ENCODE results near the gene TMEM247.

The TMEM247 gene

DNA sequence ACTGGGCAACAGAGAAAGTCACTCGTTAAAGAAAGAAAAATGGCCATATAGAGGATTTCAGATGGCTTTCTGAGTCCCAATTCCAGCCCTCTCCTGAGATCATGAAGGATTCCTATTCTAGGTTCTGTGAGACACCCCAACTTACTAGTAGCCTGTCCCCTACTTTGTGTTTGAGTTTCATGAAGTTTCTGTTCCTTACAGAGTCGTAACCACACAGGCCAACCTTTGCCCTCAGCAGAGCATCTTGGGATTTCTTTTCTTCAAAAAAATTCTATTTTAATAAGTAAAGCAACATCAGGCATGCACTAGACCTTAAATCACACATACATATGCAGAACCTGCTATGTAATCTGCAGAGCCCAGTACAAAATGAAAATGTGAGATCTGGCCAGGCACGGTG is 30.4 kb downstream of the TMEM247 start:
- TF ChIP-seq TAF1 (IDR thresholded peaks at IDR 0.05; ENCODE audit: borderline replicate concordance, insufficient read depth, low read length) (no peak), SIN3A (IDR thresholded peaks at IDR 0.05; ENCODE audit: borderline replicate concordance, insufficient read depth, low read length) (no peak)

DNA sequence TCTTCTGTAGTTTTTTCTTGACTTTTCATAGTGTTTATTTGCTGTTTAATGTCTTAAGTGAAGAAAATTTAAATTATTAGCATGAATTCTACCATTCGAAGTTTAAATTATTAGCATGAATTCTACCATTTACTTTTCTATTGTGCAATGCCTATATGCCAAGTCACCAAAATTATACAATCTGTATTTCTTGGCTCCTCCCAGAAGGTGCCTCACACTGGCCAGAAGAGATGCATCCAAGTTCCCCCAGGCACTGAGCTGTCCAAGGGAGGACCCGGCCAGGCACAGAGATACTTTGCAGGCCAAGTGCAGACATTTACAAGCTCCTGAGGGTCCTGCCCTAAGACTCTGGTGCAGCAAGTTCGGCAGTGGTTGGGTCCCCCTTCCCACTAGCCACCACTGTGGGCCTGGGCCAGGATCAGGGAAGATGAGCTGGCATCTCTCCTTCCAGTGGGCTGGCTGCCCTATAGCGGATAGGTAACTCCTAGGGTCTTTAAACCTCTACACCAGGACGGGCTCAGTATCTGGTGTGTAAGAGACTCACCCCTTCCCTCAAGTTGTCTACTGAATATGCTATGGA is 31.3 kb downstream of the TMEM247 start:
- TF ChIP-seq TAF1 (IDR thresholded peaks at IDR 0.05; ENCODE audit: borderline replicate concordance, insufficient read depth, low read length), result no peak
- TF ChIP-seq, protein P1, sequence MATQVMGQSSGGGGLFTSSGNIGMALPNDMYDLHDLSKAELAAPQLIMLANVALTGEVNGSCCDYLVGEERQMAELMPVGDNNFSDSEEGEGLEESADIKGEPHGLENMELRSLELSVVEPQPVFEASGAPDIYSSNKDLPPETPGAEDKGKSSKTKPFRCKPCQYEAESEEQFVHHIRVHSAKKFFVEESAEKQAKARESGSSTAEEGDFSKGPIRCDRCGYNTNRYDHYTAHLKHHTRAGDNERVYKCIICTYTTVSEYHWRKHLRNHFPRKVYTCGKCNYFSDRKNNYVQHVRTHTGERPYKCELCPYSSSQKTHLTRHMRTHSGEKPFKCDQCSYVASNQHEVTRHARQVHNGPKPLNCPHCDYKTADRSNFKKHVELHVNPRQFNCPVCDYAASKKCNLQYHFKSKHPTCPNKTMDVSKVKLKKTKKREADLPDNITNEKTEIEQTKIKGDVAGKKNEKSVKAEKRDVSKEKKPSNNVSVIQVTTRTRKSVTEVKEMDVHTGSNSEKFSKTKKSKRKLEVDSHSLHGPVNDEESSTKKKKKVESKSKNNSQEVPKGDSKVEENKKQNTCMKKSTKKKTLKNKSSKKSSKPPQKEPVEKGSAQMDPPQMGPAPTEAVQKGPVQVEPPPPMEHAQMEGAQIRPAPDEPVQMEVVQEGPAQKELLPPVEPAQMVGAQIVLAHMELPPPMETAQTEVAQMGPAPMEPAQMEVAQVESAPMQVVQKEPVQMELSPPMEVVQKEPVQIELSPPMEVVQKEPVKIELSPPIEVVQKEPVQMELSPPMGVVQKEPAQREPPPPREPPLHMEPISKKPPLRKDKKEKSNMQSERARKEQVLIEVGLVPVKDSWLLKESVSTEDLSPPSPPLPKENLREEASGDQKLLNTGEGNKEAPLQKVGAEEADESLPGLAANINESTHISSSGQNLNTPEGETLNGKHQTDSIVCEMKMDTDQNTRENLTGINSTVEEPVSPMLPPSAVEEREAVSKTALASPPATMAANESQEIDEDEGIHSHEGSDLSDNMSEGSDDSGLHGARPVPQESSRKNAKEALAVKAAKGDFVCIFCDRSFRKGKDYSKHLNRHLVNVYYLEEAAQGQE (IDR thresholded peaks at IDR 0.05; ENCODE audit: insufficient read depth in 1 of 2, low read depth in 2 of 2, low read length in 2 of 2), result no peak
- no peak for TF ChIP-seq FOXP2 (optimal IDR thresholded peaks at IDR 0.05; ENCODE audit: borderline replicate concordance, extremely low read depth, extremely low read length, insufficient read depth)
- TF ChIP-seq SIN3A (IDR thresholded peaks at IDR 0.05; ENCODE audit: borderline replicate concordance, insufficient read depth, low read length), result no peak
- no peak for TF ChIP-seq POLR2AphosphoS5 (IDR thresholded peaks at IDR 0.05; ENCODE audit: low read depth, low read length)

- TF ChIP-seq, protein P1 (IDR thresholded peaks at IDR 0.05; ENCODE audit: insufficient read depth in 1 of 2, low read depth in 2 of 2, low read length in 2 of 2), result no peak
- no peak for TF ChIP-seq TAF1 (IDR thresholded peaks at IDR 0.05; ENCODE audit: borderline replicate concordance, insufficient read depth, low read length)
- TF ChIP-seq POLR2AphosphoS5 (IDR thresholded peaks at IDR 0.05; ENCODE audit: low read depth, low read length), result no peak
- TF ChIP-seq FOXP2 (optimal IDR thresholded peaks at IDR 0.05; ENCODE audit: borderline replicate concordance, extremely low read depth, extremely low read length, insufficient read depth), result no peak
- TF ChIP-seq SIN3A (IDR thresholded peaks at IDR 0.05; ENCODE audit: borderline replicate concordance, insufficient read depth, low read length), result no peak
Observed at GRCh38 chr2:46512185-46512584, 32.8 kb downstream of the TMEM247 start.

DNA sequence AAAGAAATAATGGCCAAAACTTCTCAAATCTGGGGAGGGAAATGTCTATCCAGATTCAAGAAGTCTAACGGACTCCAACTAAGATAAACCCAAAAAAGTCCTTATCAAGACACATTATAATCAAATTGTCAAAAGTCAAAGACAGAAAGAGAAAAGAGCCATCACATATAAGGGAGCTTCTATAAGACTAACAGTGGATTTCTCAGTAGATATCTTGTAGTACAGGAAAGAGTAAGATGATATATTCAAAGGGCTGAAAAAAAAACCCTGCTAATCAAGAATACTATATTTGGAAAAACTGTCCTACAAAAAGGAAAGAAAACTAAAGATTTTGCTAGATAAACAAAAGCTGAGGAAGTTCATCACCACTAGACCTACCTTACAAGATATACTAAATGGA is 35.4 kb downstream of the TMEM247 start:
- TF ChIP-seq FOXP2 (optimal IDR thresholded peaks at IDR 0.05; ENCODE audit: borderline replicate concordance, extremely low read depth, extremely low read length, insufficient read depth) (no peak), POLR2AphosphoS5 (IDR thresholded peaks at IDR 0.05; ENCODE audit: low read depth, low read length) (no peak), TAF1 (IDR thresholded peaks at IDR 0.05; ENCODE audit: borderline replicate concordance, insufficient read depth, low read length) (no peak), SIN3A (IDR thresholded peaks at IDR 0.05; ENCODE audit: borderline replicate concordance, insufficient read depth, low read length) (no peak)
- TF ChIP-seq, protein P1 (IDR thresholded peaks at IDR 0.05; ENCODE audit: insufficient read depth in 1 of 2, low read depth in 2 of 2, low read length in 2 of 2), result no peak

DNA sequence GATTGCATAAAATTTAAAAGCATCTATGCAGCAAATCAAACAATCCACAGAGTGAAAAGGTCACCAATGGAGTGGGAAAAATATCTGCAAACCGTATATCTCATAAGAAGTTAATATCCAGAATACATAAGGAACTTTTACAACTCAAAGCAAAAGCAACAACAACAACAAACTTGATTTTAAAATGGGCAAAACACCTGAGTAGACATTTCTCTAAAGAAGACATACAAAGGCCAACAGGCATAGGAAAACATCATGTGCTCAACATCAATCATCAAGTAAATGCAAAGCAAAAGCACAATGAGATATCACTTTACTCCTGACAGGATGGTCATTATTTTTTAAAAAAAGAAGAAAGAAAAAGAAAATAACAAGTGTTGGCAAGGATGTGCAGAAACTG is 38.1 kb downstream of the TMEM247 start:
- TF ChIP-seq POLR2AphosphoS5 (IDR thresholded peaks at IDR 0.05; ENCODE audit: low read depth, low read length) (no peak), SIN3A (IDR thresholded peaks at IDR 0.05; ENCODE audit: borderline replicate concordance, insufficient read depth, low read length) (no peak)
- TF ChIP-seq, protein P1 (IDR thresholded peaks at IDR 0.05; ENCODE audit: insufficient read depth in 1 of 2, low read depth in 2 of 2, low read length in 2 of 2), result no peak

Measured in PFSK-1 (cell line).